Measurements from ENCODE around the gene SMIM35.

SMIM35 gene

GRCh38 chr11:118104491-118104890 is 17.7 kb upstream of the SMIM35 start:
- TF ChIP-seq SNAI2 (CRISPR knock-in tag; IDR thresholded peaks at IDR 0.05): no peak
- no peak for TF ChIP-seq OSR1 (CRISPR knock-in tag; IDR thresholded peaks at IDR 0.05)
- TF ChIP-seq ZNF8 (CRISPR knock-in tag; IDR thresholded peaks at IDR 0.05): no peak
- ATAC-seq: no peak

GRCh38 chr11:118102721-118103261 is 16.0 kb upstream of the SMIM35 start:
- no peak for ATAC-seq

GRCh38 chr11:118100691-118101232 is 14.0 kb upstream of the SMIM35 start:
- no peak for TF ChIP-seq ZFP30 (CRISPR knock-in tag; IDR thresholded peaks at IDR 0.05)
- no peak for TF ChIP-seq ZNF8 (CRISPR knock-in tag; IDR thresholded peaks at IDR 0.05)
- no peak for TF ChIP-seq ZNF565 (CRISPR knock-in tag; conservative IDR thresholded peaks at IDR 0.05; ENCODE audit: low read depth)
- no peak for TF ChIP-seq CSDC2 (CRISPR knock-in tag; IDR thresholded peaks at IDR 0.05)
- no peak for ATAC-seq

More at GRCh38 chr11:118102721-118103261, 16.0 kb upstream of the SMIM35 start:
- TF ChIP-seq ZFP30 (CRISPR knock-in tag; IDR thresholded peaks at IDR 0.05): no peak
- no peak for TF ChIP-seq CSRNP3 (CRISPR knock-in tag; IDR thresholded peaks at IDR 0.05)
- no peak for TF ChIP-seq PPARA (CRISPR knock-in tag; IDR thresholded peaks at IDR 0.05; ENCODE audit: borderline replicate concordance)
- no peak for TF ChIP-seq ZC3H10 (CRISPR knock-in tag; IDR thresholded peaks at IDR 0.05)
- no peak for TF ChIP-seq ZFP3 (CRISPR knock-in tag; IDR thresholded peaks at IDR 0.05)
- no peak for TF ChIP-seq BACH2 (CRISPR knock-in tag; IDR thresholded peaks at IDR 0.05; ENCODE audit: borderline replicate concordance)
- no peak for TF ChIP-seq GLIS3 (CRISPR knock-in tag; IDR thresholded peaks at IDR 0.05)
- no peak for TF ChIP-seq ESRRG (CRISPR knock-in tag; IDR thresholded peaks at IDR 0.05)
- no peak for TF ChIP-seq TOX (CRISPR knock-in tag; IDR thresholded peaks at IDR 0.05; ENCODE audit: borderline replicate concordance)
- TF ChIP-seq ZNF70 (CRISPR knock-in tag; IDR thresholded peaks at IDR 0.05): no peak
- TF ChIP-seq CREB5 (CRISPR knock-in tag; IDR thresholded peaks at IDR 0.05; ENCODE audit: low read depth): no peak
- TF ChIP-seq RARB (CRISPR knock-in tag; IDR thresholded peaks at IDR 0.05): no peak

DNA sequence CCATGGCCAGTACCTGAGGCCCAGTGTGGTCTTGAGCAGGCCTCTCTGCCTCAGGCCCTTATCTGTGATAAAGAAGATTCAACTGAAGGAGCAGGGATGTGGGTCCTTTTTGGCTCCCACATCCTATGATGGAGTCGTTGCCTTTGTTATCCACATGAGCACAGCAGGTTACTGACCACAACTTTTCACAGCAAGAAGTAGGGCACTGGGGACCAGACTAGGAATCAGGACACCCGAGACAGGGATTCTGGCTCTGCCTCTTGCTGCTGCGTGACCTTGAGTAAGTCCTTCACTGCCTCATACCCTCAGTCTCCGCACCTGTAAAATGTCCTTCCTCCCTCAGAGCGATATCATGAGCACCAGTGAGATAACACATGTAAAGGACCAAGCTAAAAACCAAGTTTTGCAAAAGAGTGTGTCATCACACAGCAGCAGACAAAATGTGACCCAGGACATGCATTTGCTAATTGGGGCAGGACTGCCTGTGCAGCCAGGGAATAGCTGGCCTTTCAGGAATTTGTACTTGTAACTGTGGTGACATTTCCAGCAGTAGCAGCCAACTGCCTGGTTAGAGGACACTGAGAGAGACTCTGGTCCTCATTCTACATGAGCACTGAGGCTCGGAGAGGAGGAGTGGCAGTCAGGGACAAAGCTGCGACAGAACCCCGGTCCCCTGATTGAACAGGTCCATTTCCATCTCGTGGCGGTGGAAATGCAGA is 13.2 kb upstream of the SMIM35 start:
- ATAC-seq: no peak
- TF ChIP-seq ESRRG (CRISPR knock-in tag; IDR thresholded peaks at IDR 0.05) (no peak), ISL1 (CRISPR knock-in tag; IDR thresholded peaks at IDR 0.05) (no peak), TOX (CRISPR knock-in tag; IDR thresholded peaks at IDR 0.05; ENCODE audit: borderline replicate concordance) (no peak)
- TF ChIP-seq, protein P1, sequence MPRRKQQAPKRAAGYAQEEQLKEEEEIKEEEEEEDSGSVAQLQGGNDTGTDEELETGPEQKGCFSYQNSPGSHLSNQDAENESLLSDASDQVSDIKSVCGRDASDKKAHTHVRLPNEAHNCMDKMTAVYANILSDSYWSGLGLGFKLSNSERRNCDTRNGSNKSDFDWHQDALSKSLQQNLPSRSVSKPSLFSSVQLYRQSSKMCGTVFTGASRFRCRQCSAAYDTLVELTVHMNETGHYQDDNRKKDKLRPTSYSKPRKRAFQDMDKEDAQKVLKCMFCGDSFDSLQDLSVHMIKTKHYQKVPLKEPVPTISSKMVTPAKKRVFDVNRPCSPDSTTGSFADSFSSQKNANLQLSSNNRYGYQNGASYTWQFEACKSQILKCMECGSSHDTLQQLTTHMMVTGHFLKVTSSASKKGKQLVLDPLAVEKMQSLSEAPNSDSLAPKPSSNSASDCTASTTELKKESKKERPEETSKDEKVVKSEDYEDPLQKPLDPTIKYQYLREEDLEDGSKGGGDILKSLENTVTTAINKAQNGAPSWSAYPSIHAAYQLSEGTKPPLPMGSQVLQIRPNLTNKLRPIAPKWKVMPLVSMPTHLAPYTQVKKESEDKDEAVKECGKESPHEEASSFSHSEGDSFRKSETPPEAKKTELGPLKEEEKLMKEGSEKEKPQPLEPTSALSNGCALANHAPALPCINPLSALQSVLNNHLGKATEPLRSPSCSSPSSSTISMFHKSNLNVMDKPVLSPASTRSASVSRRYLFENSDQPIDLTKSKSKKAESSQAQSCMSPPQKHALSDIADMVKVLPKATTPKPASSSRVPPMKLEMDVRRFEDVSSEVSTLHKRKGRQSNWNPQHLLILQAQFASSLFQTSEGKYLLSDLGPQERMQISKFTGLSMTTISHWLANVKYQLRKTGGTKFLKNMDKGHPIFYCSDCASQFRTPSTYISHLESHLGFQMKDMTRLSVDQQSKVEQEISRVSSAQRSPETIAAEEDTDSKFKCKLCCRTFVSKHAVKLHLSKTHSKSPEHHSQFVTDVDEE (CRISPR knock-in tag; IDR thresholded peaks at IDR 0.05): no peak

DNA sequence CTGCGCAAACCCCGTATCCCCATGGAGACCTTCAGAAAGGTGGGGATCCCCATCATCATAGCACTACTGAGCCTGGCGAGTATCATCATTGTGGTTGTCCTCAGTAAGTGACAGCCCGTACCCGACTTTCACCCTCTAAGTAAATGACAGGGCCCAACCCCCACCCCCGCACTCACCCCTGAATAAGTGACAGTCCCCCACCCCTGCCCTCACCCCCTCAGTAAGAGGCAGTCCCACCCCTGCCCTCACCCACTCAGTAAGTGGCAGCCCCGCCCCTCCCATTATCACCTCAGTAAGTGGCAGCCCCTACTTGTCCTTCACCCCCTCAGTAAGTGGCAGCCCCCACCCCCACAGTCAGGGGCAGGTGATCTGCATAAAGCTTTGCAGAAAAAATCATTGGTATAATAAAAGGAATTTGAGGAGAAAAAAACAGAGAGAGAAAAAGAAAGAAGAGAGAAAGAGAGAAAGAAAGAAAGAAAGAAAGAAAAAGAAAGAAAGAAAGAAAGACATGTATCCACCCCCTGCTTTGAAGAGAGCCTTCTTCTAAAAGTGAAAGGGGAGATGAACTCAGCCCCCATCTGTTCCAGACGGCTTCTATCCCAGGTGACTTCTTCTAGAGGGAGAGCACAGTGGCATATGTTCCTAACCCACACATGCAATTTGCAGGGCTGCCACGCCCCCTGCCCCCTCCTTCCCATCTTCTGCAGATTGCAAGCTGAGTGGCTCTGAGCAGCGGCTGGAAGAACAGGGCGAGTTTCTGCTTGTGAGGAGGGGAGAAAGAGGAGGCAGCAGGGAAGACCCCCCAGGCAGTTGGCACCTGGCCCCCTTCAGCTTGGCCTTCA is 12.5 kb upstream of the SMIM35 start:
- no peak for ATAC-seq
- TF ChIP-seq RARB (CRISPR knock-in tag; IDR thresholded peaks at IDR 0.05): no peak
- TF ChIP-seq SNAI2 (CRISPR knock-in tag; IDR thresholded peaks at IDR 0.05): no peak
- no peak for TF ChIP-seq GLIS3 (CRISPR knock-in tag; IDR thresholded peaks at IDR 0.05)
- TF ChIP-seq POU6F1 (CRISPR knock-in tag; IDR thresholded peaks at IDR 0.05; ENCODE audit: borderline replicate concordance, low read depth): no peak
- no peak for TF ChIP-seq ZFP3 (CRISPR knock-in tag; IDR thresholded peaks at IDR 0.05)
- no peak for TF ChIP-seq TOX (CRISPR knock-in tag; IDR thresholded peaks at IDR 0.05; ENCODE audit: borderline replicate concordance)
- no peak for TF ChIP-seq CREB5 (CRISPR knock-in tag; IDR thresholded peaks at IDR 0.05; ENCODE audit: low read depth)
- no peak for TF ChIP-seq ARNTL (CRISPR knock-in tag; IDR thresholded peaks at IDR 0.05; ENCODE audit: borderline replicate concordance, low read depth)

All from SK-N-SH treated with all-trans-retinoic acid at 6 μM for 48 hours (cell line).